Smooth muscle cell (in vitro differentiated cells): ENCODE results near the gene ERAP2. TPM values are rescaled to one million over a fixed set of nuclear protein-coding genes. Genes with fewer than 3 reads are reported as not detected.

Experiments used
- DNase-seq: peaks from one replicate; lab custom pipeline; 2025; ENCODE audit not compliant: unreplicated experiment; lab: John Stamatoyannopoulos, UW
- H2AFZ ChIP-seq: fragments of 200-600 bp; sonication (generic); 2 replicates; pipeline ENCODE4 v1.6.0; 2016; ENCODE audit warnings: antibody characterized with exemption, low read depth, mild to moderate bottlenecking
- H3F3A ChIP-seq: fragments of 200-600 bp; sonication (generic); 2 replicates; pipeline ENCODE4 v1.6.0; 2017; ENCODE audit warnings: antibody characterized with exemption, low read depth
- H3K27ac ChIP-seq: fragments of 200-600 bp; sonication (generic); 2 replicates; pipeline ENCODE4 v1.5.1; 2016; ENCODE audit warnings: low read depth, mild to moderate bottlenecking
- H3K27me3 ChIP-seq: fragments of 200-600 bp; sonication (generic); 2 replicates; pipeline ENCODE4 v1.6.1; 2016; ENCODE audit warnings: low read depth, mild to moderate bottlenecking
- H3K36me3 ChIP-seq: fragments of 200-600 bp; sonication (generic); 2 replicates; pipeline ENCODE4 v1.5.1; 2016; ENCODE audit warnings: low read depth
- H3K4me1 ChIP-seq: fragments of 200-600 bp; sonication (generic); 2 replicates; pipeline ENCODE4 v1.5.1; 2016; ENCODE audit warnings: low read depth
- H3K4me2 ChIP-seq: fragments of 200-600 bp; sonication (generic); 2 replicates; pipeline ENCODE4 v1.6.0; 2016; ENCODE audit warnings: mild to moderate bottlenecking
- H3K4me3 ChIP-seq: fragments of 200-600 bp; sonication (generic); 2 replicates; pipeline ENCODE4 v1.5.1; 2016; ENCODE audit warnings: mild to moderate bottlenecking
- H3K79me2 ChIP-seq: fragments of 200-600 bp; sonication (generic); 2 replicates; pipeline ENCODE4 v1.6.0; 2016; ENCODE audit warnings: low read depth, mild to moderate bottlenecking
- H3K9ac ChIP-seq: fragments of 200-600 bp; sonication (generic); 2 replicates; pipeline ENCODE4 v1.6.0; 2016; ENCODE audit warnings: low read depth
- H3K9me3 ChIP-seq: fragments of 200-600 bp; sonication (generic); replicated peaks from 2 replicates; pipeline ENCODE4 v1.5.1; 2016; ENCODE audit warnings: low read depth
- H4K20me1 ChIP-seq: fragments of 200-600 bp; sonication (generic); 2 replicates; pipeline ENCODE4 v1.6.0; 2016; ENCODE audit warnings: low read depth
- CTCF ChIP-seq: fragments of 200-600 bp; sonication (generic); IDR thresholded peaks from 2 replicates; pipeline ENCODE4 v1.5.1; 2017; ENCODE audit warnings: borderline replicate concordance, mild to moderate bottlenecking, antibody characterized with exemption; ENCODE audit not compliant: insufficient read depth, poor library complexity, severe bottlenecking
- WGBS: methylation state at CpG from one replicate; pipeline ENCODE4 v1.1.7; 2016; ENCODE audit warnings: low lambda C conversion rate; 5-methylcytosine and 5-hydroxymethylcytosine counted together
- polyA plus RNA-seq: library from polyadenylated mRNA; unstranded; fragments of >200 nt; fragmentation: Nextera tagmentation; extraction: Ambion mirVana; gene quantifications from 2 replicates; pipeline ENCODE4 v1.2.1, GENCODE V29; 2016
- total RNA-seq: library from RNA; depleted of rRNA; stranded (reverse); fragments of >200 nt; gene quantifications from 2 replicates; pipeline ENCODE4 v1.2.3, GENCODE V29; 2014

Gene ERAP2
- total and polyA plus RNA-seq, 2 experiments from 2014 or later: 0.72 TPM; not detected in 1

GRCh38 chr5:96881511-96882115, 5.3 kb downstream of the ERAP2 start:
- H3K27me3 ChIP-seq: no peaks in the 10 kb centered on the region
- H3K27ac ChIP-seq: peak overlapping the region; percentile 62
- H3K36me3 ChIP-seq: no peaks in the 10 kb centered on the region
- no peak for TF ChIP-seq CTCF
- H3K9me3 ChIP-seq: no peaks in the 10 kb centered on the region
- DNase-seq: no peak
- H3K4me2 ChIP-seq: peak overlapping the region; percentile 8
- H3K4me3 ChIP-seq: no peak overlapping the region
- H2AFZ ChIP-seq: no peak overlapping the region
- H3K4me1 ChIP-seq: no peaks in the 10 kb centered on the region
- H3K79me2 ChIP-seq: no peaks in the 10 kb centered on the region
- no peaks in the 10 kb centered on the region for H3F3A ChIP-seq
- 27% methylated on average over 2 of the region's 2 CpGs for WGBS
- H3K9ac ChIP-seq: no peak overlapping the region
- H4K20me1 ChIP-seq: no peaks in the 10 kb centered on the region

- whole genome bisulfite sequencing: 92% methylated on average over 3 of the region's 3 CpGs
- DNase-seq: no peak
- TF ChIP-seq CTCF: no peak
- H3K4me3 ChIP-seq: no peak overlapping the region
- no peaks in the 10 kb centered on the region for H3K9me3 ChIP-seq
- H3K79me2 ChIP-seq: no peaks in the 10 kb centered on the region
- no peaks in the 10 kb centered on the region for H3K36me3 ChIP-seq
- H3K27ac ChIP-seq: no peak overlapping the region
- no peak overlapping the region for H3K9ac ChIP-seq
- no peaks in the 10 kb centered on the region for H3K4me1 ChIP-seq
- H4K20me1 ChIP-seq: no peaks in the 10 kb centered on the region
- H2AFZ ChIP-seq: no peak overlapping the region
- H3F3A ChIP-seq: no peaks in the 10 kb centered on the region
- H3K27me3 ChIP-seq: no peaks in the 10 kb centered on the region
- H3K4me2 ChIP-seq: no peak overlapping the region
Observed at GRCh38 chr5:96883871-96884270, 7.6 kb downstream of the ERAP2 start.

- Histone ChIP-seq H3K36me3 (no peaks in the 10 kb centered on the region), H3K9ac (no peak overlapping the region), H3K4me2 (no peak overlapping the region), H3K27me3 (no peaks in the 10 kb centered on the region), H3K27ac (no peak overlapping the region), H3K4me1 (no peaks in the 10 kb centered on the region), H3K9me3 (no peaks in the 10 kb centered on the region), H3K79me2 (no peaks in the 10 kb centered on the region), H2AFZ (no peak overlapping the region), H3K4me3 (no peak overlapping the region), H3F3A (no peaks in the 10 kb centered on the region), H4K20me1 (no peaks in the 10 kb centered on the region)
- DNase-seq: no peak
- 78% methylated on average over 7 of the region's 7 CpGs for WGBS
- no peak for TF ChIP-seq CTCF
Observed at GRCh38 chr5:96884995-96885394, 8.7 kb downstream of the ERAP2 start.
